ENCODE results near the gene ACTG2.

Gene ACTG2

GRCh38 chr2:73910873-73911547 is 18.2 kb downstream of the ACTG2 start:
- DNase-seq (ENCODE audit: low spot score): no peak
- Histone ChIP-seq H3K36me3 (replicated peaks in 1 of 2; ENCODE audit: control insufficient read depth in 2 of 2, insufficient read depth in 2 of 2, low read length in 2 of 2) (no peaks in the 10 kb centered on the region), H3K27ac (replicated peaks; ENCODE audit: low read length) (no peak overlapping the region), H2BK12ac (ENCODE audit: low read length) (no peak overlapping the region), H2BK5ac (ENCODE audit: low read length) (no peak overlapping the region), H3K9ac (ENCODE audit: low read depth, low read length, poor library complexity) (no peak overlapping the region), H4K8ac (ENCODE audit: low read depth, low read length) (no peak overlapping the region), H2AK5ac (ENCODE audit: low read depth, low read length) (no peak overlapping the region), H3K79me1 (ENCODE audit: low read depth, low read length) (no peaks in the 10 kb centered on the region), H2AFZ (ENCODE audit: low read length) (no peak overlapping the region), H3K4me1 (ENCODE audit: control insufficient read depth in 2 of 2, insufficient read depth in 1 of 2, low read depth in 1 of 2, low read length in 2 of 2) (no peaks in the 10 kb centered on the region), H3K14ac (ENCODE audit: low read length) (no peak overlapping the region), H4K91ac (ENCODE audit: low read depth, low read length, poor library complexity) (no peak overlapping the region), H3K4ac (ENCODE audit: low read length) (no peak overlapping the region), H2BK15ac (ENCODE audit: low read length) (no peak overlapping the region), H3K18ac (ENCODE audit: low read length) (no peak overlapping the region), H2BK120ac (ENCODE audit: low read depth, low read length) (no peak overlapping the region), H3K27me3 (ENCODE audit: control insufficient read depth in 3 of 3, insufficient read depth in 3 of 3, low read depth in 1 of 3, low read length in 3 of 3) (no peaks in the 10 kb centered on the region), H3K23ac (ENCODE audit: low read depth, low read length, poor library complexity) (no peak overlapping the region), H3K4me2 (ENCODE audit: insufficient read depth, low read length, poor library complexity, severe bottlenecking) (no peak overlapping the region), H3K4me3 (ENCODE audit: low read length in 2 of 2) (no peak overlapping the region), H3K9me3 (replicated peaks in 1 of 2; ENCODE audit: control insufficient read depth in 2 of 2, insufficient read depth in 1 of 2, low read depth in 1 of 2, low read length in 2 of 2) (no peaks in the 10 kb centered on the region)
- WGBS, 2 donors (ENCODE audit: extremely low coverage in 2 of 2, insufficient read length in 2 of 2, insufficient replicate concordance in 1 of 2): no CpG with 5 or more reads among the region's 6 CpGs

GRCh38 chr2:73911548-73912208 is 18.9 kb downstream of the ACTG2 start:
- H3K9me3 ChIP-seq (replicated peaks in 1 of 2; ENCODE audit: control insufficient read depth in 2 of 2, insufficient read depth in 1 of 2, low read depth in 1 of 2, low read length in 2 of 2): no peaks in the 10 kb centered on the region
- no peak overlapping the region for H3K4me3 ChIP-seq (ENCODE audit: low read length in 2 of 2)
- H2BK15ac ChIP-seq (ENCODE audit: low read length): no peak overlapping the region
- H2AFZ ChIP-seq (ENCODE audit: low read length): no peak overlapping the region
- no peak for DNase-seq (ENCODE audit: low spot score)
- H2AK5ac ChIP-seq (ENCODE audit: low read depth, low read length): no peak overlapping the region
- no peak overlapping the region for H4K91ac ChIP-seq (ENCODE audit: low read depth, low read length, poor library complexity)
- WGBS, 2 donors (ENCODE audit: extremely low coverage in 2 of 2, insufficient read length in 2 of 2, insufficient replicate concordance in 1 of 2): 100% methylated on average over 1 of the region's 8 CpGs; no CpG with 5 or more reads in 1 of the 2 donors
- H2BK5ac ChIP-seq (ENCODE audit: low read length): no peak overlapping the region
- no peak overlapping the region for H3K9ac ChIP-seq (ENCODE audit: low read depth, low read length, poor library complexity)
- no peak overlapping the region for H3K18ac ChIP-seq (ENCODE audit: low read length)
- H3K27ac ChIP-seq (replicated peaks; ENCODE audit: low read length): no peak overlapping the region
- no peaks in the 10 kb centered on the region for H3K27me3 ChIP-seq (ENCODE audit: control insufficient read depth in 3 of 3, insufficient read depth in 3 of 3, low read depth in 1 of 3, low read length in 3 of 3)
- no peak overlapping the region for H3K23ac ChIP-seq (ENCODE audit: low read depth, low read length, poor library complexity)
- no peak overlapping the region for H2BK120ac ChIP-seq (ENCODE audit: low read depth, low read length)
- no peaks in the 10 kb centered on the region for H3K4me1 ChIP-seq (ENCODE audit: control insufficient read depth in 2 of 2, insufficient read depth in 1 of 2, low read depth in 1 of 2, low read length in 2 of 2)
- no peaks in the 10 kb centered on the region for H3K79me1 ChIP-seq (ENCODE audit: low read depth, low read length)
- no peaks in the 10 kb centered on the region for H3K36me3 ChIP-seq (replicated peaks in 1 of 2; ENCODE audit: control insufficient read depth in 2 of 2, insufficient read depth in 2 of 2, low read length in 2 of 2)
- H4K8ac ChIP-seq (ENCODE audit: low read depth, low read length): no peak overlapping the region
- no peak overlapping the region for H3K14ac ChIP-seq (ENCODE audit: low read length)
- no peak overlapping the region for H2BK12ac ChIP-seq (ENCODE audit: low read length)
- H3K4ac ChIP-seq (ENCODE audit: low read length): no peak overlapping the region
- no peak overlapping the region for H3K4me2 ChIP-seq (ENCODE audit: insufficient read depth, low read length, poor library complexity, severe bottlenecking)

GRCh38 chr2:73913414-73914054 is 20.7 kb downstream of the ACTG2 start:
- Histone ChIP-seq H3K36me3 (replicated peaks in 1 of 2; ENCODE audit: control insufficient read depth in 2 of 2, insufficient read depth in 2 of 2, low read length in 2 of 2) (no peaks in the 10 kb centered on the region), H4K8ac (ENCODE audit: low read depth, low read length) (no peak overlapping the region), H2BK120ac (ENCODE audit: low read depth, low read length) (peak overlapping the region; percentile 28), H3K9me3 (replicated peaks in 1 of 2; ENCODE audit: control insufficient read depth in 2 of 2, insufficient read depth in 1 of 2, low read depth in 1 of 2, low read length in 2 of 2) (no peaks in the 10 kb centered on the region), H3K9ac (ENCODE audit: low read depth, low read length, poor library complexity) (peak overlapping the region; percentile 44), H2AK5ac (ENCODE audit: low read depth, low read length) (no peak overlapping the region), H2AFZ (ENCODE audit: low read length) (no peak overlapping the region), H3K27me3 (ENCODE audit: control insufficient read depth in 3 of 3, insufficient read depth in 3 of 3, low read depth in 1 of 3, low read length in 3 of 3) (no peaks in the 10 kb centered on the region), H3K4me2 (ENCODE audit: insufficient read depth, low read length, poor library complexity, severe bottlenecking) (no peak overlapping the region), H3K23ac (ENCODE audit: low read depth, low read length, poor library complexity) (peak overlapping the region; percentile 76), H3K4ac (ENCODE audit: low read length) (no peak overlapping the region), H3K27ac (replicated peaks; ENCODE audit: low read length) (no peak overlapping the region), H2BK5ac (ENCODE audit: low read length) (no peak overlapping the region), H3K14ac (ENCODE audit: low read length) (no peak overlapping the region), H2BK15ac (ENCODE audit: low read length) (peak overlapping the region; percentile 49), H3K18ac (ENCODE audit: low read length) (no peak overlapping the region), H2BK12ac (ENCODE audit: low read length) (no peak overlapping the region), H3K4me3 (ENCODE audit: low read length in 2 of 2) (no peak overlapping the region), H3K4me1 (ENCODE audit: control insufficient read depth in 2 of 2, insufficient read depth in 1 of 2, low read depth in 1 of 2, low read length in 2 of 2) (no peaks in the 10 kb centered on the region), H3K79me1 (ENCODE audit: low read depth, low read length) (no peaks in the 10 kb centered on the region), H4K91ac (ENCODE audit: low read depth, low read length, poor library complexity) (no peak overlapping the region)
- no peak for DNase-seq (ENCODE audit: low spot score)
- whole genome bisulfite sequencing, 2 donors (ENCODE audit: extremely low coverage in 2 of 2, insufficient read length in 2 of 2, insufficient replicate concordance in 1 of 2): no CpG with 5 or more reads among the region's 8 CpGs

DNA sequence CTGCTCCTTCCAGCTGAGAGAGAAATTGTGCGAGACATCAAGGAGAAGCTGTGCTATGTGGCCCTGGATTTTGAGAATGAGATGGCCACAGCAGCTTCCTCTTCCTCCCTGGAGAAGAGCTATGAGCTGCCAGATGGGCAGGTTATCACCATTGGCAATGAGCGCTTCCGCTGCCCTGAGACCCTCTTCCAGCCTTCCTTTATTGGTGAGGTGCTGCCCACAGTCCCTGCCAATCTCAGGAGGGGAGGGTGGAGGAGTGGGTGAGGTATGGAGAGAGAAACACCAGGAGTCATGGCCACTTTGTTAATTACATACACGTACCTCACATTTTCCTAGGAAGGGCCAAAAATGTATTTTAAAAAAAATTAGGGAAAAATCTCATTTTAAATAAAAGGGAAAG is 21.9 kb downstream of the ACTG2 start:
- Histone ChIP-seq H3K23ac (ENCODE audit: low read depth, low read length, poor library complexity) (peak overlapping the region; percentile 27), H3K36me3 (replicated peaks in 1 of 2; ENCODE audit: control insufficient read depth in 2 of 2, insufficient read depth in 2 of 2, low read length in 2 of 2) (no peaks in the 10 kb centered on the region), H3K9me3 (replicated peaks in 1 of 2; ENCODE audit: control insufficient read depth in 2 of 2, insufficient read depth in 1 of 2, low read depth in 1 of 2, low read length in 2 of 2) (no peaks in the 10 kb centered on the region), H2BK5ac (ENCODE audit: low read length) (no peak overlapping the region), H3K18ac (ENCODE audit: low read length) (no peak overlapping the region), H3K4me3 (ENCODE audit: low read length in 2 of 2) (peak overlapping the region in 1 of 2 donors; percentile 30), H2BK120ac (ENCODE audit: low read depth, low read length) (no peak overlapping the region), H4K91ac (ENCODE audit: low read depth, low read length, poor library complexity) (no peak overlapping the region), H2BK12ac (ENCODE audit: low read length) (no peak overlapping the region), H3K4me2 (ENCODE audit: insufficient read depth, low read length, poor library complexity, severe bottlenecking) (no peak overlapping the region), H2AK5ac (ENCODE audit: low read depth, low read length) (no peak overlapping the region), H3K27me3 (ENCODE audit: control insufficient read depth in 3 of 3, insufficient read depth in 3 of 3, low read depth in 1 of 3, low read length in 3 of 3) (no peaks in the 10 kb centered on the region), H3K4ac (ENCODE audit: low read length) (no peak overlapping the region), H4K8ac (ENCODE audit: low read depth, low read length) (no peak overlapping the region), H3K27ac (replicated peaks; ENCODE audit: low read length) (no peak overlapping the region), H3K79me1 (ENCODE audit: low read depth, low read length) (no peaks in the 10 kb centered on the region), H3K9ac (ENCODE audit: low read depth, low read length, poor library complexity) (no peak overlapping the region), H3K4me1 (ENCODE audit: control insufficient read depth in 2 of 2, insufficient read depth in 1 of 2, low read depth in 1 of 2, low read length in 2 of 2) (no peaks in the 10 kb centered on the region), H2AFZ (ENCODE audit: low read length) (no peak overlapping the region), H3K14ac (ENCODE audit: low read length) (no peak overlapping the region), H2BK15ac (ENCODE audit: low read length) (no peak overlapping the region)
- WGBS, 2 donors (ENCODE audit: extremely low coverage in 2 of 2, insufficient read length in 2 of 2, insufficient replicate concordance in 1 of 2): no CpG with 5 or more reads among the region's 4 CpGs
- DNase-seq (ENCODE audit: low spot score): no peak
